K562 treated with DMSO at 1 percent for 24 hours (cell line): ENCODE measurements around the gene GIPC2. TPM values are rescaled to one million over a fixed set of nuclear protein-coding genes. Genes with fewer than 3 reads are reported as not detected.

Source experiments
- total RNA-seq: library from RNA; unstranded; fragments of 300-600 nt; gene quantifications from 2 replicates; pipeline ENCODE4 v1.2.3, GENCODE V29; 2022; ENCODE audit warnings: low read depth; ENCODE audit not compliant: insufficient read depth

GIPC2 gene
- total RNA-seq, result not detected in 2 replicates

GRCh38 chr1:78045926-78046778 lies at the start of gene GIPC2:
Gene GIPC2 (plus strand): TSS chr1:78045966. CDS start chr1:78046095, 129 bp downstream.

GRCh38 chr1:78004719-78005447 lies 40.9 kb upstream of the GIPC2 start, which contains the start of gene DNAJB4:
Gene DNAJB4 (plus strand): TSS chr1:78004939. CDS start chr1:78005111, 172 bp downstream.

Other genes with a start within 250 kb of the GIPC2 start
- 0.64 and 0.92 TPM in 2 replicates for gene NEXN, start 157.3 kb upstream of the GIPC2 start, total RNA-seq
- 65.4 and 67.3 TPM in 2 replicates for gene FUBP1, start 66.9 kb upstream of the GIPC2 start, total RNA-seq
- 12.3 and 14.4 TPM in 2 replicates for gene DNAJB4, start 41.0 kb upstream of the GIPC2 start, total RNA-seq